Osteoblast (primary cell): Measurements from ENCODE around the gene MEP1A. TPM values are rescaled to one million over a fixed set of nuclear protein-coding genes. Genes with fewer than 3 reads are reported as not detected.

ENCODE experiments used
- DNase-seq: peaks from one replicate; pipeline ENCODE4 v3.0.0; 2011; ENCODE audit warnings: low spot score, mixed read lengths; ENCODE audit not compliant: insufficient read length; ENCODE audit errors: missing footprints
- H2AFZ ChIP-seq: 2 replicates; pipeline ENCODE4 v1.6.0; 2011; ENCODE audit warnings: mild to moderate bottlenecking, low read length
- H3K27ac ChIP-seq: 2 replicates; pipeline ENCODE4 v1.5.1; 2011; ENCODE audit warnings: mild to moderate bottlenecking, low read depth, low read length, moderate library complexity
- H3K27me3 ChIP-seq: 2 replicates; pipeline ENCODE4 v1.6.0; 2012; ENCODE audit warnings: mild to moderate bottlenecking, control low read depth, inconsistent platforms, low read length, moderate library complexity; ENCODE audit not compliant: insufficient read depth
- H3K36me3 ChIP-seq: 2 replicates; pipeline ENCODE4 v1.5.1; 2011; ENCODE audit warnings: mild to moderate bottlenecking, low read length, control low read depth, moderate library complexity; ENCODE audit not compliant: insufficient read depth
- H3K4me1 ChIP-seq: 2 replicates; pipeline ENCODE4 v1.5.1; 2011; ENCODE audit warnings: mild to moderate bottlenecking, low read length, control low read depth, moderate library complexity; ENCODE audit not compliant: insufficient read depth
- H3K4me2 ChIP-seq: 2 replicates; pipeline ENCODE4 v1.6.0; 2011; ENCODE audit warnings: mild to moderate bottlenecking, low read length; ENCODE audit not compliant: insufficient read depth
- H3K4me3 ChIP-seq: fragments of 200-600 bp; sonication (generic); 3 replicates; pipeline ENCODE4 v1.5.1; 2012; ENCODE audit warnings: mild to moderate bottlenecking, low read length, inconsistent platforms; ENCODE audit not compliant: insufficient read depth
- H3K79me2 ChIP-seq: 2 replicates; pipeline ENCODE4 v1.6.0; 2012; ENCODE audit warnings: mild to moderate bottlenecking, low read length, control low read depth, inconsistent platforms; ENCODE audit not compliant: insufficient read depth
- H3K9me3 ChIP-seq: 2 replicates; pipeline ENCODE4 v1.5.1; 2011; ENCODE audit warnings: low read depth, low read length, control low read depth
- H4K20me1 ChIP-seq: 2 replicates; pipeline ENCODE4 v1.6.0; 2012; ENCODE audit warnings: mild to moderate bottlenecking, low read length, control low read depth; ENCODE audit not compliant: insufficient read depth
- CTCF ChIP-seq: IDR thresholded peaks from 2 replicates; pipeline ENCODE4 v1.5.1; 2011; ENCODE audit warnings: mild to moderate bottlenecking, low read depth, low read length, moderate library complexity; ENCODE audit errors: extremely low read depth
- total RNA-seq: library from RNA; depleted of rRNA; stranded (reverse); fragments of >200 nt; gene quantifications from 2 replicates; pipeline ENCODE4 v1.2.3, GENCODE V29; 2012

The MEP1A gene
- total RNA-seq, 1 donor, result not detected

GRCh38 chr6:46746696-46747095, 46.5 kb upstream of the MEP1A start, which contains the start of gene ANKRD66:
Gene ANKRD66, plus strand, starts transcription at chr6:46746933. Its CDS starts 5,016 bp downstream, at chr6:46751949.
- H3K9me3 ChIP-seq, result no peaks in the 10 kb centered on the region
- H3K27ac ChIP-seq, result no peak within 1 kb of the TSS
- H3K36me3 ChIP-seq, result no peaks in the 10 kb centered on the region
- no peak for DNase-seq
- no peaks in the 10 kb centered on the region for H4K20me1 ChIP-seq
- no peak for TF ChIP-seq CTCF
- no peaks in the 10 kb centered on the region for H3K4me1 ChIP-seq
- H3K79me2 ChIP-seq, result no peaks in the 10 kb centered on the region
- H3K27me3 ChIP-seq, result no peaks in the 10 kb centered on the region
- no peak within 1 kb of the TSS for H3K4me3 ChIP-seq
- no peak within 1 kb of the TSS for H2AFZ ChIP-seq
- no peak within 1 kb of the TSS for H3K4me2 ChIP-seq

DNA sequence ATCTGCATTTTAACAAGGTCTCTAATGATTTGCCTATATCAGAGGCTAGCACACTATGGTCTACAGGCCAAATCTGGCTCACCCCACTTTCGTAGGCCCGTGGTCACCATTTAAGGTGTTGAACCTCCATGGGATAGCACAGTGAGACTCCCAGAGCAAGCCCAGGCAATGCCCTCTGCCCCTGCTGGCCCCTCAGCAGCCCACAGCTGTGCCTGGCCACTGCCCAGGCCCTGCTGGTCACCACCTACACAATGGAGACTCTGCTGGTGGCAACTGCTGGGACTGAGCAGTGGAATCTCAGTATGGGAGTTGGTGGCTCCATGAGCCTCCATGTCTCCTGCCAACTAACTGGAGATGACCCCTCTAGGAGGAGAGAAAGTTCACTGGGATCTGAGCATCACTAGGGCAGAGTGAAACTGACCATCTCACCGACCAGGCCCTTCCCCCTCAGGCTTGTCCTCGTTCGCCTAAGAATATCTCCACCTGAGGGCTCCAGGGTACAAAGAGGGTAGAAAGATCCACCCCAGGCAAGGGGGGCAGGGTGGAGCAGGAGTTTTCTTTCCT, 44.2 kb upstream of the MEP1A start:
- Histone ChIP-seq H3K27me3 (no peaks in the 10 kb centered on the region), H3K4me1 (no peaks in the 10 kb centered on the region), H3K4me3 (no peak overlapping the region), H4K20me1 (no peaks in the 10 kb centered on the region), H2AFZ (no peak overlapping the region), H3K4me2 (no peak overlapping the region), H3K36me3 (no peaks in the 10 kb centered on the region), H3K9me3 (no peaks in the 10 kb centered on the region), H3K27ac (no peak overlapping the region), H3K79me2 (no peaks in the 10 kb centered on the region)
- no peak for TF ChIP-seq CTCF
- DNase-seq, result no peak

DNA sequence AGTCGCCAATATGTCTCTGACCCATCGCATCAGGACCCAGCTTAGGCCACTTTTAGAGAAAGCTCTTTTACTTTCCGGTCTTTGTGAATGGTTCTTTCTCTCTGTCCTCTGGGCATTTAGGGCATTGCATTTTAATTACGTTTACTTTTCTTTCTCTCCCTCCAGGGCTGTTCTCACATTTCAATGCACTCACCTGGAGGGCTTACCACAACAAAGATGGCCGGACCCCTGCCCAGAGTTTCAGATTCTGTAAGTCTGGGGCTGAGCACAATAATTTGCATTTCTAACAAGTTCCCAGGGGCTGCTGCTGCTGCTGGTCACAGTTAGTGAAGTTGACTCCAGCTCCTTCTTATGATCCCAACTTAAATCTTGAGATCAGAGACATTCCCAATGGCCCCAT, 43.5 kb upstream of the MEP1A start:
- Histone ChIP-seq H3K9me3 (no peaks in the 10 kb centered on the region), H4K20me1 (no peaks in the 10 kb centered on the region), H3K4me3 (no peak overlapping the region), H2AFZ (no peak overlapping the region), H3K4me1 (no peaks in the 10 kb centered on the region), H3K27me3 (no peaks in the 10 kb centered on the region), H3K79me2 (no peaks in the 10 kb centered on the region), H3K36me3 (no peaks in the 10 kb centered on the region), H3K4me2 (no peak overlapping the region), H3K27ac (no peak overlapping the region)
- no peak for DNase-seq
- no peak for TF ChIP-seq CTCF

- H3K36me3 ChIP-seq, result no peaks in the 10 kb centered on the region
- no peaks in the 10 kb centered on the region for H3K9me3 ChIP-seq
- no peak for DNase-seq
- no peaks in the 10 kb centered on the region for H3K27me3 ChIP-seq
- no peak for TF ChIP-seq CTCF
- H3K4me1 ChIP-seq, result no peaks in the 10 kb centered on the region
- no peak overlapping the region for H2AFZ ChIP-seq
- H3K4me3 ChIP-seq, result no peak overlapping the region
- H3K27ac ChIP-seq, result no peak overlapping the region
- H3K4me2 ChIP-seq, result no peak overlapping the region
- no peaks in the 10 kb centered on the region for H4K20me1 ChIP-seq
- H3K79me2 ChIP-seq, result no peaks in the 10 kb centered on the region
Measured at GRCh38 chr6:46751658-46752057, 41.5 kb upstream of the MEP1A start.
